Common myeloid progenitor, CD34-positive (primary cell): ENCODE measurements around the gene COQ9.

Experiments
- CTCF ChIA-PET: fragments of 350-600 bp; sonication (Branson Sonifier 250); formaldehyde crosslinking; loops from one replicate; lab custom pipeline; 2021; ENCODE audit warnings: antibody characterized with exemption; lab: Charles Lee
- POLR2A ChIA-PET: fragments of 350-600 bp; sonication (Branson Sonifier 250); formaldehyde crosslinking; loops from one replicate; lab custom pipeline; 2021; ENCODE audit warnings: antibody characterized with exemption; lab: Charles Lee
- DNase-seq, 3 donors: peaks; one replicate each; pipeline versions ENCODE4 v3.0.0 to v3.0.0-alpha.2; 2013
- H3K27ac ChIP-seq, 2 experiments: 1 replicate in 1 of 2; 2 replicates in 1 of 2; pipeline ENCODE4 v1.7.0; 2013; ENCODE audit warnings: inconsistent platforms in 2 of 2, low read length in 2 of 2, mild to moderate bottlenecking in 2 of 2, low read depth in 1 of 2, moderate library complexity in 1 of 2; ENCODE audit not compliant: severe bottlenecking in 2 of 2, insufficient read depth in 1 of 2, poor library complexity in 1 of 2
- H3K27me3 ChIP-seq, 5 experiments: replicated peaks in 2 of 5; 1 replicate in 3 of 5; 2 replicates in 2 of 5; pipeline versions ENCODE4 v1.6.1 to v1.7.0; 2013; ENCODE audit warnings: low read length in 4 of 5, mild to moderate bottlenecking in 2 of 5, moderate library complexity in 2 of 5, inconsistent platforms in 1 of 5; ENCODE audit not compliant: insufficient read depth in 5 of 5, control insufficient read depth in 4 of 5
- H3K36me3 ChIP-seq, 4 experiments: 1 replicate in 2 of 4; 2 replicates in 2 of 4; pipeline versions ENCODE4 v1.6.1 to v1.7.0; 2013; ENCODE audit warnings: low read length in 3 of 4, control low read depth in 1 of 4, mild to moderate bottlenecking in 1 of 4; ENCODE audit not compliant: control insufficient read depth in 4 of 4, insufficient read depth in 4 of 4
- H3K4me1 ChIP-seq, 4 experiments: 1 replicate in 3 of 4; 2 replicates in 1 of 4; pipeline versions ENCODE4 v1.6.1 to v1.7.1; 2013; ENCODE audit warnings: low read length in 3 of 4, mild to moderate bottlenecking in 3 of 4, control low read depth in 1 of 4, inconsistent platforms in 1 of 4, moderate library complexity in 1 of 4; ENCODE audit not compliant: control insufficient read depth in 4 of 4, insufficient read depth in 4 of 4; ENCODE audit errors: control extremely low read depth in 1 of 4
- H3K4me3 ChIP-seq, 7 experiments: 1 replicate in 4 of 7; 2 replicates in 3 of 7; pipeline versions ENCODE4 v1.5.1 to v1.7.0; 2013; ENCODE audit warnings: mild to moderate bottlenecking in 7 of 7, low read length in 6 of 7, moderate library complexity in 6 of 7, inconsistent platforms in 2 of 7, low read depth in 2 of 7, control low read depth in 1 of 7; ENCODE audit not compliant: insufficient read depth in 4 of 7, control insufficient read depth in 1 of 7; ENCODE audit errors: extremely low read depth in 1 of 7
- H3K9me3 ChIP-seq, 5 experiments: 1 replicate in 4 of 5; 2 replicates in 1 of 5; pipeline versions ENCODE4 v1.6.1 to v1.7.1; 2013; ENCODE audit warnings: low read length in 4 of 5, mild to moderate bottlenecking in 2 of 5, inconsistent platforms in 1 of 5, low read depth in 1 of 5, moderate library complexity in 1 of 5; ENCODE audit not compliant: control insufficient read depth in 4 of 5, insufficient read depth in 2 of 5; ENCODE audit errors: control extremely low read depth in 1 of 5
- WGBS: methylation state at CpG from one replicate; pipeline ENCODE4 v1.1.5; 2013; ENCODE audit not compliant: insufficient coverage; 5-methylcytosine and 5-hydroxymethylcytosine counted together

Gene COQ9

DNA sequence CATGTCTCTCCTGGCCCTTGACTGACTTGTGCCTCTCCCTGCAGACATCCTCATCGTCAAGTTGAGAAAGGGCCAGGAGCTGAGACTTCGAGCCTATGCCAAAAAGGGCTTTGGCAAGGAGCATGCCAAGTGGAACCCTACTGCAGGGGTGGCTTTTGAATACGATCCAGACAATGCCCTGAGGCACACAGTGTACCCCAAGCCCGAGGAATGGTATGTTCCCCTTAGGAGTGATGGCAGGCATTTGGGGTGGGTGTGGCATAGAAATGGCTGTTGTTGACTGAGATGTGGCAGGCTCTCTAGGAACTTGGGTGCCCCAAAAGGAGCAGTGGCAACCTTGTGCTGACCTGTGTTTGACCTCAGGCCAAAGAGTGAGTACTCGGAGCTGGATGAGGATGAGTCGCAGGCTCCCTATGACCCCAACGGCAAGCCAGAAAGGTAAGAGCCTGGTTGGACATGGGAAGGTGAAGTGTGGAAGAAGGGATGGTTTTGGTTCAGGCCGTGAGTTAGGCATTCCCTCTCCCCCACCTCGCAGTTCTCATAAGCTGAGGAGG, 22.7 kb downstream of the COQ9 start:
- H3K36me3 ChIP-seq: peaks cover 25 to 84% (median 63%) of the 10 kb centered on the region in 4 experiments
- peaks cover 0 to 22% (median 21%) of the 10 kb centered on the region in 4 experiments for H3K4me1 ChIP-seq
- no peaks in the 10 kb centered on the region for H3K27me3 ChIP-seq
- no peak overlapping the region for H3K27ac ChIP-seq
- no peak overlapping the region for H3K4me3 ChIP-seq
- DNase-seq: no peak
- ChIA-PET CTCF (interaction anchor here (0.6 to 12.0 kb wide), 4 partner anchors 31 to 130 kb away, joined by 3 to 134 read pairs (median 3); no protein-coding TSS in a partner anchor), POLR2A (no interaction called here)
- H3K9me3 ChIP-seq: no peaks in the 10 kb centered on the region
- 92% methylated on average over 8 of the region's 9 CpGs for WGBS

- no peak for DNase-seq
- H3K27me3 ChIP-seq: no peaks in the 10 kb centered on the region
- no peak overlapping the region for H3K27ac ChIP-seq
- POLR2A ChIA-PET: no interaction called here
- H3K36me3 ChIP-seq: peaks cover 23 to 77% (median 59%) of the 10 kb centered on the region in 4 experiments
- peaks cover 0 to 28% (median 28%) of the 10 kb centered on the region in 4 experiments for H3K4me1 ChIP-seq
- no peak overlapping the region for H3K4me3 ChIP-seq
- 80% methylated on average over 6 of the region's 6 CpGs for WGBS
- H3K9me3 ChIP-seq: no peaks in the 10 kb centered on the region
- CTCF ChIA-PET: interaction anchor here (1.0 to 12.0 kb wide), 4 partner anchors 9 to 130 kb away, joined by 3 to 134 read pairs (median 4); partner anchors contain the start of gene POLR2C
These were observed 23.4 kb downstream of the COQ9 start for GRCh38 chr16:57470711-57471110.

DNA sequence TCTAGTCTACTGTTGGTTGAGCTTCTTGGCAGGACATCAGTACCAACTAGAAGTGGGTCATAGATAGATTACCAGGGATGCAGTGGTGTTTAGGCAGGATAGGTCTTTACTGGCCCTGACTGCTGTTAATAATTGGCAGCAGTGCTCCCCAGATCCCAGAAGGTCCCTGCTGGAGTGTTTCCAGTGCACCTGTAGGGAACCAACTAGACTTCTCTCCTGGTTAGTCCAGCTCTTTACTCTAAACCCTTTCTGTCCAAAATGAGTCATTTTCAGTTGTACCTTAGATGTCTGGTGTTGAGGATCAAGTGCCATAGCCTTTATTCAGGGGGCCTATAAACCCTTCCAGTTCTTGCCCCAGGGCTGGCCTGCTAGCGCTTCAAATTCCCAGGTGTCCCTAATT, 23.9 kb downstream of the COQ9 start:
- Histone ChIP-seq H3K27ac (no peak overlapping the region), H3K4me1 (peaks cover 0 to 33% (median 31%) of the 10 kb centered on the region in 4 experiments), H3K4me3 (no peak overlapping the region), H3K27me3 (no peaks in the 10 kb centered on the region), H3K36me3 (peaks cover 22 to 72% (median 55%) of the 10 kb centered on the region in 4 experiments), H3K9me3 (no peaks in the 10 kb centered on the region)
- no CpG with 5 or more reads among the region's 1 CpG for WGBS
- no peak for DNase-seq
- ChIA-PET POLR2A (no interaction called here), CTCF (interaction anchor here (1.0 to 12.0 kb wide), 3 partner anchors 9 to 49 kb away, joined by 3 to 134 read pairs (median 6); partner anchors contain the start of gene POLR2C)

DNA sequence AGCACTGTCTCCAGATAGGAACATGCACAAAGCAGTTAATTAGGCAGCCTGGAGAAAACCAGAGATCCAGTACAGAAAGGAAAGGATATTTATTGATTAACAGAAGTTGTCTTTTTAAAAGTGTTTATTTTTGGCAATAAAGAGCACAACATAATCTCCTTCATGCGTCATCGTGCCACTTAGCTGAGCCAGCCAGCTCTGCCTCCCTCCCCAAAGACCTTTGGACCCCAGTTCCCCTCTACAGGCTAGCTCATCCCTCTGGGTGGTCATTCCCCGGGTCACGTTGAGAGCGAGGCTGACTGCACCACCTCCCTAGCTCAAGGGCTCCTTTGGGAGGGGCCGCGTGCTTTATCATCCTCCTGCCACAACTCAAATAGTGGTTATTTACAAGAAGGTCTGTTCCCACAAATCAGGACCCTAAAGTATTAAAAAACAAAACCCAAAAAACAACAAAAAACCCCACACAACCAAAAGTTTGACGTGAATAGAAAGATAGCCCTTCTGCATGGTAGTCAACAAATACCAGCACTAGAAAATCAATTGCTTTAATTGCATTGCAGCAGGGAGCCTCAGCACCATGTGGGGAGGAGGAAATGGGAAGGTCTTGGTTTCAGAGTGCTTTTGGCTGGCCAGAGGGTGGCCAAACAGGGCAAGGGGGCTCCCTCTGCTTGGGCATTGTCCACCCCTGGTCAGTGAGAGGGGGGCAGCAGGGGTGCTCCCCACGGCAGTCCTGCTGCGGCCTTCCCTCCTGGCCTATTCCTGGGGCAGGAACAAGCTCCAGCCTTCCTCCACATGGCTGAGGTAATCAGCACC, 24.8 kb downstream of the COQ9 start:
- WGBS: 91% methylated on average over 5 of the region's 10 CpGs
- CTCF ChIA-PET: interaction anchor here (1.1 to 12.0 kb wide), 4 partner anchors 8 to 172 kb away, joined by 3 to 134 read pairs (median 5); partner anchors contain the start of genes CIAPIN1 and COQ9
- H3K27me3 ChIP-seq: no peaks in the 10 kb centered on the region
- peak overlapping the region in 1 of 7 experiments; percentile 8 for H3K4me3 ChIP-seq
- H3K4me1 ChIP-seq: peaks cover 0 to 41% (median 40%) of the 10 kb centered on the region in 4 experiments
- no peak overlapping the region for H3K27ac ChIP-seq
- H3K36me3 ChIP-seq: peaks cover 20 to 65% (median 51%) of the 10 kb centered on the region in 4 experiments
- POLR2A ChIA-PET: interaction anchor here (1.3 kb wide), 1 partner anchor 10 kb away, joined by 5 read pairs; the partner anchor contains the start of gene POLR2C
- DNase-seq: no peak
- no peaks in the 10 kb centered on the region for H3K9me3 ChIP-seq

DNA sequence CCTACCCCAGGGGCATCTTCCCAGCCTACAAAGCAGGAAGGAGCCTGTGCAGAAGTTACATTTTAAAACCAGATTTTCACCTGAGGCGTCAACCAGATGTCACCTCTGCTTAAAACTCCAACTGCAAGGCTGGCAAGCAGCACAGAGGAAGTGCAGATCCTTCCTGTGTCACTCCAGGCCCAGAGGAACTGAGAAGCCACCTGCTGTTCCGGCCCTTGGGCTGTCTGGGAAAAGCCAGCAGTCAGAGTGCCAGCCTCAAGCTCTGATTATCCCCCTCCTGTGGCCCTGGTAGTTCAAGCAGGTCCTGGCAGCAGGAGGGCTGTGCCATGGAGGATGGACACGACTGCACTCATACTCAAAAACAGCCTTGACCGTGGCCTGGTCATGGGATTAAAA, 25.4 kb downstream of the COQ9 start:
- ChIA-PET POLR2A (interaction anchor here (0.9 to 1.3 kb wide), 2 partner anchors 10 to 53 kb away, joined by 4 to 5 read pairs; partner anchors contain the start of gene POLR2C), CTCF (interaction anchor here (0.7 to 12.0 kb wide), 7 partner anchors 9 to 172 kb away, joined by 3 to 134 read pairs (median 5); partner anchors contain the start of genes CIAPIN1 and COQ9)
- 26% methylated on average over 2 of the region's 4 CpGs for WGBS
- Histone ChIP-seq H3K4me3 (peak overlapping the region in 1 of 7 experiments; percentile 8), H3K9me3 (no peaks in the 10 kb centered on the region), H3K4me1 (peaks cover 0 to 47% (median 46%) of the 10 kb centered on the region in 4 experiments), H3K36me3 (peaks cover 20 to 63% (median 51%) of the 10 kb centered on the region in 4 experiments), H3K27ac (no peak overlapping the region), H3K27me3 (no peaks in the 10 kb centered on the region)
- DNase-seq: peak in 2 of 3 donors; percentile 33 to 42

DNA sequence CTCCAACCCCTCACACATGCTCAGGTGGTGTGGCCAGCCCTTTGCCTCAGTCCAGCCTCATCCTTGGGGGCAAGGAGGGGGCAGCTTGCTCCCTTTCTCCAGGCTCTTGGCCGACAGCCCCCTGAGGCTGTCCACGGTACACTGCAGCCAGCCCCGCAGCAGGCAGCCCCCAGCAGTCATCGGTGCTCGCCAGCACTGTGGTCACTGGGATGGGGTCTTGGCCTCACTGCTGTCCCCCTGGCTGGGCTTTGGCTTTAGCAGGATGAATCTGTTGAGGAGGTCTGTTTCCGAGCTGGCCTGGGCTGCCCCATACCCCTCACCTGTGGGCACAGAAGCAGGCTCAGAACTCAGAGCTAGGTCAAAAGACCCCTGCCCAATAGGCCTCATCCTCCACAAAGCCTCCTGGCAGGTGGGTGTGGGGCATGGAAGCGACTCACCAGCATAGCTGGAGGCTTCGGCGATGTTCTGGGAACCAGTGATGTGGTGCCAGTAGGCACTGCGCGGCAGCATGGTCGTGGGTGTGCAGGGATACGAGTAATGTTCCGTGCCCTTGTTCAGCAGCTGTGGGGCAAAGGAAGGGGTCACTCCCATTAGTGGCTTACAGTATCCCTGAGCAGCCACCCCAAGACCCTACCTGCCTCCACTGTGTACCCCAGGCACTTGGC, 26.0 kb downstream of the COQ9 start:
- Histone ChIP-seq H3K4me3 (no peak overlapping the region), H3K4me1 (peaks cover 0 to 54% (median 52%) of the 10 kb centered on the region in 4 experiments), H3K9me3 (no peaks in the 10 kb centered on the region), H3K27ac (no peak overlapping the region), H3K27me3 (no peaks in the 10 kb centered on the region), H3K36me3 (peaks cover 18 to 59% (median 46%) of the 10 kb centered on the region in 4 experiments)
- 97% methylated on average over 13 of the region's 14 CpGs for WGBS
- no peak for DNase-seq
- CTCF ChIA-PET: interaction anchor here (0.7 to 12.0 kb wide), 8 partner anchors 9 to 173 kb away, joined by 3 to 134 read pairs (median 5); partner anchors contain the start of genes CIAPIN1, COQ9 and POLR2C
- POLR2A ChIA-PET: interaction anchor here (0.9 to 1.3 kb wide), 2 partner anchors 11 to 52 kb away, joined by 4 to 5 read pairs; partner anchors contain the start of gene POLR2C
